Stimulated activated naive B cell treated with anti-CD40 and anti-IgM and Interleukin-4, amounts not matched to agents 10 μg/mL and 1 μg/mL and 100 μg/mL, for 72 hours (primary cell): ENCODE measurements around the gene PRSS16.
"Not testable (repeated sequence)": the region's sequence is repeated elsewhere in the genome, so short reads cannot be mapped to it uniquely, and the experiment has no call there.

Experiments
- ATAC-seq, 2 donors: fragments of 150-1000 bp; cut with Tn5 transposase; replicated peaks; 2 replicates each; pipeline ENCODE4 v1.10.0; 2021; ENCODE audit warnings: moderate library complexity in 1 of 2
- DNase-seq: peaks from one replicate; pipeline ENCODE4 v3.0.0; 2021
- H3K27ac Mint-ChIP-seq: one replicate; pipeline ENCODE4 v1.8.0; 2022; ENCODE audit warnings: mild to moderate bottlenecking, mixed read lengths
- H3K27me3 Mint-ChIP-seq, 2 donors: one replicate each; pipeline ENCODE4 v1.8.0; 2022; ENCODE audit warnings: mixed read lengths in 2 of 2
- H3K36me3 Mint-ChIP-seq, 2 donors: one replicate each; pipeline ENCODE4 v1.8.0; 2022; ENCODE audit warnings: mixed read lengths in 2 of 2, mild to moderate bottlenecking in 1 of 2
- H3K4me1 Mint-ChIP-seq, 2 donors: one replicate each; pipeline ENCODE4 v1.8.0; 2022; ENCODE audit warnings: mixed read lengths in 2 of 2, mild to moderate bottlenecking in 1 of 2
- H3K4me3 Mint-ChIP-seq, 2 donors: one replicate each; pipeline ENCODE4 v1.8.0; 2022; ENCODE audit warnings: mild to moderate bottlenecking in 2 of 2, mixed read lengths in 2 of 2, moderate library complexity in 1 of 2
- H3K9me3 Mint-ChIP-seq, 2 donors: one replicate each; pipeline ENCODE4 v1.8.0; 2022; ENCODE audit warnings: mixed read lengths in 2 of 2, mild to moderate bottlenecking in 1 of 2

The PRSS16 gene

GRCh38 chr6:27247133-27247836 is at the start of gene PRSS16:
Gene PRSS16 (plus strand): TSS chr6:27247701. CDS start chr6:27247738, 37 bp downstream.
- DNase-seq = no peak
- peaks cover 14 to 33% of the 10 kb centered on the region in 2 donors for H3K27me3 Mint-ChIP-seq
- peaks cover 0 to 2% of the 10 kb centered on the region in 2 donors for H3K36me3 Mint-ChIP-seq
- ATAC-seq = no peak
- no peak within 1 kb of the TSS for H3K4me3 Mint-ChIP-seq
- no peak within 1 kb of the TSS for H3K27ac Mint-ChIP-seq
- peaks cover 3 to 10% of the 10 kb centered on the region in 2 donors for H3K4me1 Mint-ChIP-seq
- peaks cover 0 to 3% of the 10 kb centered on the region in 2 donors for H3K9me3 Mint-ChIP-seq

DNA sequence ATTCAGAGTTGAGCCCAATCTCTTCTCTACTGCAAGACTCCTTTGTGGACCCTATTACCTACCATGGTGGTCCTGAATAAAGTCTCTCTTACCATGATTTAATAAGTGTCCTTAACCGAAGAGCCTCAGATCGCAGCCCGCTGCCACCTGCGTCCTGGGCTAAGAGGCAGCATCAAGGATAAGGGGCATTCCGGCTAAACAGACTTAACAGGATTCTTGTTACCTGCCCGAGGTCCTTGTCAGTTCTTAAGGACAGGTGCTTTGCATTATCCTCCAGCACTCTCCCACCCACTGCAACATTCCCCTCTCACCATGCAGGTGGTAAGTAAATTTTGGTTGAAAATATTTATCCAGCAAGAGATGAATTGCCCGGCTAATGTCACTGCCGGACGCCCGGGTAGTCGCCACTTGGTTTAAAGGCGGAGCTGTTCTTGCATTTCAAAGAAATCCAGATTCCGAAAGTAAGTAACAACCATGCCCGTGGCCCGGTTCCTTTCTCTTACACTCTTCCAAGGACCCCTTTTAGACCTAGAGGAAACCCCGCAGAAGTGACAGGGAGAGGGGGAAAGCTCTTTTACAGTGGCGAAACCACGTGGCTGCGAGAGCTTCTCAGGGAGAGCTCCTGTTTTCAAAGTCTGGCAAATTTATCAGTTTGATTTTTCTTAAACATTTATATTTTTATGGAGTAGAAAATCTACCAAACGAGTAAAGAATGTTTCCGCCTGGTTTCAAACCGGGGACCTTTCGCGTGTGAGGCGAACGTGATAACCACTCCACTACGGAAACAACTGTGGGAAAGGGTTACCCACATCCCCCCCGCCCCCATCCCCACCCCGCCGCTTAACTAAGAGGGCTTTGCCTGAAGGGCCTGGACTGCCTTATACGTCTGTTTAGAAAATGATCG is 41.9 kb upstream of the PRSS16 start:
- H3K9me3 Mint-ChIP-seq = no peaks in the 10 kb centered on the region
- peaks cover 0 to 4% of the 10 kb centered on the region in 2 donors for H3K4me1 Mint-ChIP-seq
- peaks cover 36 to 66% of the 10 kb centered on the region in 2 donors for H3K27me3 Mint-ChIP-seq
- no peak overlapping the region for H3K27ac Mint-ChIP-seq
- H3K4me3 Mint-ChIP-seq = no peak overlapping the region
- H3K36me3 Mint-ChIP-seq = no peaks in the 10 kb centered on the region
- no peak for ATAC-seq
- no peak for DNase-seq

- H3K27me3 Mint-ChIP-seq = peaks cover 44 to 69% of the 10 kb centered on the region in 2 donors
- no peaks in the 10 kb centered on the region for H3K36me3 Mint-ChIP-seq
- no peak for ATAC-seq
- H3K4me3 Mint-ChIP-seq = no peak overlapping the region
- DNase-seq = no peak
- H3K4me1 Mint-ChIP-seq = peaks cover 0 to 4% of the 10 kb centered on the region in 2 donors
- no peak overlapping the region for H3K27ac Mint-ChIP-seq
- no peaks in the 10 kb centered on the region for H3K9me3 Mint-ChIP-seq
These were observed 40.7 kb upstream of the PRSS16 start for GRCh38 chr6:27206806-27207205.

- no peak overlapping the region for H3K27ac Mint-ChIP-seq
- DNase-seq (no peak), ATAC-seq (no peak)
- no peaks in the 10 kb centered on the region for H3K36me3 Mint-ChIP-seq
- H3K27me3 Mint-ChIP-seq = peaks cover 43 to 72% of the 10 kb centered on the region in 2 donors
- H3K4me3 Mint-ChIP-seq = no peak overlapping the region
- peaks cover 0 to 4% of the 10 kb centered on the region in 2 donors for H3K4me1 Mint-ChIP-seq
- H3K9me3 Mint-ChIP-seq = no peaks in the 10 kb centered on the region
These were observed 39.5 kb upstream of the PRSS16 start for GRCh38 chr6:27208042-27208441.

- H3K4me3 Mint-ChIP-seq = no peak overlapping the region
- no peaks in the 10 kb centered on the region for H3K9me3 Mint-ChIP-seq
- ATAC-seq (no peak), DNase-seq (no peak)
- H3K27me3 Mint-ChIP-seq = peaks cover 50 to 74% of the 10 kb centered on the region in 2 donors
- H3K4me1 Mint-ChIP-seq = peaks cover 0 to 4% of the 10 kb centered on the region in 2 donors
- H3K36me3 Mint-ChIP-seq = no peaks in the 10 kb centered on the region
- H3K27ac Mint-ChIP-seq = no peak overlapping the region
These were observed 38.3 kb upstream of the PRSS16 start for GRCh38 chr6:27209196-27209595.

- DNase-seq = no peak
- no peak overlapping the region for H3K27ac Mint-ChIP-seq
- no peak for ATAC-seq
These were observed 37.7 kb upstream of the PRSS16 start for GRCh38 chr6:27209659-27210269.

GRCh38 chr6:27213091-27213517 is 34.4 kb upstream of the PRSS16 start:
- peak overlapping the region; percentile 31 for H3K27ac Mint-ChIP-seq
- not testable (repeated sequence) for H3K4me1 Mint-ChIP-seq, H3K36me3 Mint-ChIP-seq, H3K9me3 Mint-ChIP-seq, ATAC-seq, DNase-seq, H3K4me3 Mint-ChIP-seq
- peaks cover 39 to 64% of the 10 kb centered on the region in 2 donors for H3K27me3 Mint-ChIP-seq

More at GRCh38 chr6:27209659-27210269, 37.7 kb upstream of the PRSS16 start:
- H3K9me3 Mint-ChIP-seq = no peaks in the 10 kb centered on the region
- H3K27me3 Mint-ChIP-seq = peaks cover 50 to 74% of the 10 kb centered on the region in 2 donors
- H3K4me3 Mint-ChIP-seq = no peak overlapping the region
- H3K4me1 Mint-ChIP-seq = peaks cover 0 to 4% of the 10 kb centered on the region in 2 donors
- H3K36me3 Mint-ChIP-seq = no peaks in the 10 kb centered on the region

- Mint-ChIP-seq H3K27ac (peak overlapping the region; percentile 21), H3K27me3 (peaks cover 41 to 59% of the 10 kb centered on the region in 2 donors), H3K4me1 (no peaks in the 10 kb centered on the region), H3K36me3 (peaks cover 0 to 3% of the 10 kb centered on the region in 2 donors), H3K9me3 (peaks cover 3 to 4% of the 10 kb centered on the region in 2 donors), H3K4me3 (no peak overlapping the region)
- no peak for ATAC-seq
- DNase-seq = no peak
These were observed 33.9 kb upstream of the PRSS16 start for GRCh38 chr6:27213544-27214125.

DNA sequence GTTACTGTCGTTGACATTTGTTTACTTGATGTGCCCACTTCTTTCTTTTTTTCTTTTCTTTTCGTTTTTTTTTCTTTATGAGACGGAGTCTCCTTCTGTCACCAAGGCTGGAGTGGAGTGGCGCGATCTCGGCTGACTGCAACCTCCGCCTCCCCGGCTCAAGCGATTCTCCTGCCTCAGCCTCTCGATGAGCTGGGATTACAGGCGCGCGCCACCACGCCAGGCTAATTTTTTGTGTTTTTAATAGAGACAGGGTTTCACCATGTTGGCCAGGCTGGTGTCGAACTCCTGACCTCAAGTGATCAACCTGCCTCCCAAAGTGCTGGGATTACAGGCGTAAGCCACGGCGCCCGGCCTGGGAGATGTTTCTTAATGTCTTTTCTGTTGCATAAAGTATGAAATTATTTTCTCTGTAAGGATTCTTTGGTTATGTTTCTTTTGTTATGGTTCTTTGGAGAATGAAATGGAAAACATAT is 33.3 kb upstream of the PRSS16 start:
- peak overlapping the region in 1 of 2 donors; percentile 21 for H3K4me3 Mint-ChIP-seq
- H3K27me3 Mint-ChIP-seq = peaks cover 45 to 55% of the 10 kb centered on the region in 2 donors
- DNase-seq (no peak), ATAC-seq (no peak)
- H3K36me3 Mint-ChIP-seq = peaks cover 0 to 3% of the 10 kb centered on the region in 2 donors
- H3K9me3 Mint-ChIP-seq = peaks cover 3 to 4% of the 10 kb centered on the region in 2 donors
- H3K4me1 Mint-ChIP-seq = no peaks in the 10 kb centered on the region
- peak overlapping the region; percentile 73 for H3K27ac Mint-ChIP-seq

DNA sequence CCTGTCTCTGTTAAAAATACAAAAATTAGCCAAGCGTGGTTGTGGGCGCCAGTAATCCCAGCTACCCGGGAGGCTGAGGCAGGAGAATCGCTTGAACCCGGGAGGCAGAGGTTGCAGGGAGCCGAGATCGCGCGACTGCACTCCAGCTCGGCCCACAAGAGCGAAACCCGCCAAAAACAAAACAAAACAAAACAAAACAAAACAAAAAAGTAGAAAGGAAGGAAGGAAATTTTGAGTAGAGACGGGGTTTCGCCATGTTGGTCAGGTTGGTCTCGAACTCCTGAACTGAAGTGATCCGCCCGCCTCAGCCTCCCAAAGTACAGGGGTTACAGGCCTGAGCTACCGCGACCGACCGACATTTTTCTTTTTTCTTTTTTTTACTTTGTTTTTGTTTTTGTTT is 30.6 kb upstream of the PRSS16 start:
- Mint-ChIP-seq H3K9me3 (peaks cover 4 to 6% of the 10 kb centered on the region in 2 donors), H3K36me3 (peaks cover 0 to 5% of the 10 kb centered on the region in 2 donors), H3K27me3 (peaks cover 41 to 60% of the 10 kb centered on the region in 2 donors), H3K4me1 (no peaks in the 10 kb centered on the region), H3K4me3 (no peak overlapping the region), H3K27ac (no peak overlapping the region)
- no peak for ATAC-seq
- DNase-seq = no peak

GRCh38 chr6:27222971-27223370 is 24.5 kb upstream of the PRSS16 start:
- DNase-seq, H3K9me3 Mint-ChIP-seq, H3K4me3 Mint-ChIP-seq, H3K36me3 Mint-ChIP-seq, H3K4me1 Mint-ChIP-seq, ATAC-seq, H3K27ac Mint-ChIP-seq: not testable (repeated sequence)
- peaks cover 46 to 67% of the 10 kb centered on the region in 2 donors for H3K27me3 Mint-ChIP-seq

- peaks cover 0 to 3% of the 10 kb centered on the region in 2 donors for H3K9me3 Mint-ChIP-seq
- H3K27me3 Mint-ChIP-seq = peaks cover 53 to 75% of the 10 kb centered on the region in 2 donors
- DNase-seq (no peak), ATAC-seq (no peak)
- H3K4me1 Mint-ChIP-seq = no peaks in the 10 kb centered on the region
- no peak overlapping the region for H3K27ac Mint-ChIP-seq
- no peak overlapping the region for H3K4me3 Mint-ChIP-seq
- H3K36me3 Mint-ChIP-seq = peaks cover 0 to 2% of the 10 kb centered on the region in 2 donors
These were observed 22.8 kb upstream of the PRSS16 start for GRCh38 chr6:27224729-27225128.

DNA sequence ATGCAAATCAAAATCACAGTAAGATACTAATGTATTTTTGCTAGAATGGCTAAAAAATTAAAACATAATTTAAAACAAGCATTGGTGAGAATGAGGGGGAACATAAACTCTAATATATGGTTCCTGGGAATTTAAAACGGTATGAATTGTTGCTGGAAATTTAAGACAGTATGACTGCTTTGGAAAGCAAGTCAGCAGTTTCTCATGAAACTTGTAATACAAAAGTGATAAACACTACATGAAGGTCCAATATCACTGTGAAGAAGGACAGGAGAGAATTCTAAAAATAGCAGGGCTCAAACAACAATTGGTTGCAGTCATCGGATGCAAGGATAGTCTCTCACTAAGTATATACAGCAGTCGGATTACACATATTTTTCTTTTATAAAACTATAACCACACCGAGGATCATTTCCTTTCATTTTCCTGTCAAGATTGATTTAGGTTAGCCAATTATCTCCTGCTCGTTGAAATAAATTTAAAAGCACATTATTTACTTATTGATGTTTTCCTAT is 18.5 kb upstream of the PRSS16 start:
- peaks cover 2 to 3% of the 10 kb centered on the region in 2 donors for H3K9me3 Mint-ChIP-seq
- H3K4me1 Mint-ChIP-seq = no peaks in the 10 kb centered on the region
- H3K36me3 Mint-ChIP-seq = peaks cover 3% of the 10 kb centered on the region in 2 donors
- H3K4me3 Mint-ChIP-seq = no peak overlapping the region
- ATAC-seq (no peak), DNase-seq (no peak)
- no peak overlapping the region for H3K27ac Mint-ChIP-seq
- H3K27me3 Mint-ChIP-seq = peaks cover 53 to 65% of the 10 kb centered on the region in 2 donors
